Activated naive CD4-positive, alpha-beta T cell treated with anti-CD3 and anti-CD28 coated beads, Interleukin-2, amount 10 ng/mL, durations not matched to agents 7 days and 5 days (primary cell): Measurements from ENCODE around the gene SEMA3G.

Source experiments
- CTCF ChIA-PET: fragments of 350-600 bp; sonication (Branson Sonifier 250); formaldehyde crosslinking; loops from one replicate; lab custom pipeline; 2021; ENCODE audit warnings: antibody characterized with exemption; lab: Charles Lee
- DNase-seq: peaks from one replicate; pipeline ENCODE4 v3.0.0-alpha.2; 2020
- H3K27ac Mint-ChIP-seq: one replicate; pipeline ENCODE4 v1.8.0; 2021; ENCODE audit warnings: mild to moderate bottlenecking, moderate library complexity, mixed read lengths
- H3K27me3 Mint-ChIP-seq: one replicate; pipeline ENCODE4 v1.8.0; 2021; ENCODE audit warnings: mild to moderate bottlenecking, mixed read lengths
- H3K36me3 Mint-ChIP-seq: one replicate; pipeline ENCODE4 v1.8.0; 2021; ENCODE audit warnings: mixed read lengths
- H3K4me1 Mint-ChIP-seq: one replicate; pipeline ENCODE4 v1.8.0; 2021; ENCODE audit warnings: mixed read lengths
- H3K4me3 Mint-ChIP-seq: one replicate; pipeline ENCODE4 v1.8.0; 2021; ENCODE audit warnings: mild to moderate bottlenecking, moderate library complexity, mixed read lengths
- H3K9me3 Mint-ChIP-seq: one replicate; pipeline ENCODE4 v1.8.0; 2021; ENCODE audit warnings: mixed read lengths

Gene SEMA3G

GRCh38 chr3:52420388-52420787 is 24.5 kb downstream of the SEMA3G start:
- Mint-ChIP-seq H3K27me3 (no peaks in the 10 kb centered on the region), H3K9me3 (no peaks in the 10 kb centered on the region), H3K36me3 (peaks cover 17% of the 10 kb centered on the region), H3K4me1 (peaks cover 7% of the 10 kb centered on the region), H3K27ac (no peak overlapping the region), H3K4me3 (no peak overlapping the region)
- DNase-seq: no peak
- CTCF ChIA-PET: interaction anchor here (1.2 to 1.5 kb wide), 2 partner anchors 8 kb away, joined by 3 read pairs; no protein-coding TSS in a partner anchor

GRCh38 chr3:52415800-52416199 is 29.1 kb downstream of the SEMA3G start:
- Mint-ChIP-seq H3K4me3 (no peak overlapping the region), H3K9me3 (no peaks in the 10 kb centered on the region), H3K27ac (no peak overlapping the region), H3K36me3 (peaks cover 28% of the 10 kb centered on the region), H3K4me1 (peaks cover 41% of the 10 kb centered on the region), H3K27me3 (no peaks in the 10 kb centered on the region)
- CTCF ChIA-PET: interaction anchor here (1.2 to 1.4 kb wide), 2 partner anchors 12 to 32 kb away, joined by 3 to 5 read pairs; no protein-coding TSS in a partner anchor
- no peak for DNase-seq

- peaks cover 4% of the 10 kb centered on the region for H3K27me3 Mint-ChIP-seq
- no peak for DNase-seq
- H3K4me1 Mint-ChIP-seq: peaks cover 38% of the 10 kb centered on the region
- peak overlapping the region; percentile 98 for H3K27ac Mint-ChIP-seq
- peak overlapping the region; percentile 95 for H3K4me3 Mint-ChIP-seq
- CTCF ChIA-PET: no interaction called here
- H3K36me3 Mint-ChIP-seq: peaks cover 39% of the 10 kb centered on the region
- H3K9me3 Mint-ChIP-seq: no peaks in the 10 kb centered on the region
Measured at GRCh38 chr3:52408466-52408865, 36.4 kb downstream of the SEMA3G start.

GRCh38 chr3:52407779-52408178 is 37.1 kb downstream of the SEMA3G start:
- H3K4me3 Mint-ChIP-seq: peak overlapping the region; percentile 95
- H3K36me3 Mint-ChIP-seq: peaks cover 44% of the 10 kb centered on the region
- no peaks in the 10 kb centered on the region for H3K9me3 Mint-ChIP-seq
- no peak for DNase-seq
- H3K27me3 Mint-ChIP-seq: peaks cover 4% of the 10 kb centered on the region
- no peak overlapping the region for H3K27ac Mint-ChIP-seq
- H3K4me1 Mint-ChIP-seq: peaks cover 34% of the 10 kb centered on the region
- CTCF ChIA-PET: no interaction called here

GRCh38 chr3:52406791-52407510 is 38.0 kb downstream of the SEMA3G start:
- Mint-ChIP-seq H3K4me3 (no peak overlapping the region), H3K27ac (peak overlapping the region; percentile 19), H3K36me3 (peaks cover 49% of the 10 kb centered on the region), H3K27me3 (peaks cover 4% of the 10 kb centered on the region), H3K4me1 (peaks cover 25% of the 10 kb centered on the region), H3K9me3 (no peaks in the 10 kb centered on the region)
- no peak for DNase-seq
- CTCF ChIA-PET: no interaction called here

- H3K9me3 Mint-ChIP-seq: no peaks in the 10 kb centered on the region
Measured at GRCh38 chr3:52406231-52406661, 38.7 kb downstream of the SEMA3G start.

GRCh38 chr3:52405601-52406110 is 39.2 kb downstream of the SEMA3G start:
- Mint-ChIP-seq H3K4me3 (no peak overlapping the region), H3K9me3 (no peaks in the 10 kb centered on the region), H3K27me3 (peaks cover 4% of the 10 kb centered on the region), H3K4me1 (peaks cover 14% of the 10 kb centered on the region), H3K36me3 (peaks cover 51% of the 10 kb centered on the region), H3K27ac (no peak overlapping the region)
- no peak for DNase-seq
- CTCF ChIA-PET: no interaction called here

More at GRCh38 chr3:52406231-52406661, 38.7 kb downstream of the SEMA3G start:
- CTCF ChIA-PET: no interaction called here
- Mint-ChIP-seq H3K4me3 (no peak overlapping the region), H3K4me1 (peaks cover 18% of the 10 kb centered on the region), H3K27ac (peak overlapping the region; percentile 19), H3K36me3 (peaks cover 52% of the 10 kb centered on the region), H3K27me3 (peaks cover 4% of the 10 kb centered on the region)
- DNase-seq: no peak

- Mint-ChIP-seq H3K36me3 (peaks cover 51% of the 10 kb centered on the region), H3K4me3 (no peak overlapping the region), H3K27ac (no peak overlapping the region), H3K27me3 (peaks cover 4% of the 10 kb centered on the region), H3K9me3 (no peaks in the 10 kb centered on the region), H3K4me1 (peaks cover 14% of the 10 kb centered on the region)
- CTCF ChIA-PET: interaction anchor here (0.9 kb wide), 1 partner anchor 20 kb away, joined by 3 read pairs; no protein-coding TSS in a partner anchor
- no peak for DNase-seq
Measured at GRCh38 chr3:52405066-52405465, 39.8 kb downstream of the SEMA3G start.

- Mint-ChIP-seq H3K36me3 (peaks cover 51% of the 10 kb centered on the region), H3K27me3 (no peaks in the 10 kb centered on the region), H3K27ac (no peak overlapping the region), H3K9me3 (no peaks in the 10 kb centered on the region), H3K4me1 (peaks cover 14% of the 10 kb centered on the region), H3K4me3 (no peak overlapping the region)
- DNase-seq: no peak
- CTCF ChIA-PET: interaction anchor here (0.9 kb wide), 1 partner anchor 19 kb away, joined by 3 read pairs; no protein-coding TSS in a partner anchor
Measured at GRCh38 chr3:52404391-52404790, 40.5 kb downstream of the SEMA3G start.

- Mint-ChIP-seq H3K4me1 (peaks cover 11% of the 10 kb centered on the region), H3K36me3 (peaks cover 51% of the 10 kb centered on the region), H3K27ac (no peak overlapping the region), H3K27me3 (no peaks in the 10 kb centered on the region), H3K4me3 (no peak overlapping the region), H3K9me3 (no peaks in the 10 kb centered on the region)
- CTCF ChIA-PET: no interaction called here
- no peak for DNase-seq
Measured at GRCh38 chr3:52403955-52404354, 40.9 kb downstream of the SEMA3G start.

- no peak for DNase-seq
Measured at GRCh38 chr3:52403271-52403841, 41.5 kb downstream of the SEMA3G start.

GRCh38 chr3:52402706-52403270 is 42.1 kb downstream of the SEMA3G start:
- H3K4me1 Mint-ChIP-seq: peaks cover 2% of the 10 kb centered on the region
- peak overlapping the region; percentile 5 for H3K27ac Mint-ChIP-seq
- H3K4me3 Mint-ChIP-seq: no peak overlapping the region
- H3K27me3 Mint-ChIP-seq: no peaks in the 10 kb centered on the region
- H3K36me3 Mint-ChIP-seq: peaks cover 44% of the 10 kb centered on the region
- DNase-seq: no peak
- no peaks in the 10 kb centered on the region for H3K9me3 Mint-ChIP-seq
- CTCF ChIA-PET: no interaction called here

More at GRCh38 chr3:52403271-52403841, 41.5 kb downstream of the SEMA3G start:
- Mint-ChIP-seq H3K9me3 (no peaks in the 10 kb centered on the region), H3K4me3 (no peak overlapping the region), H3K4me1 (peaks cover 5% of the 10 kb centered on the region), H3K27ac (no peak overlapping the region), H3K36me3 (peaks cover 47% of the 10 kb centered on the region), H3K27me3 (no peaks in the 10 kb centered on the region)
- CTCF ChIA-PET: no interaction called here

GRCh38 chr3:52402101-52402521 is 42.8 kb downstream of the SEMA3G start:
- Mint-ChIP-seq H3K27ac (no peak overlapping the region), H3K27me3 (no peaks in the 10 kb centered on the region), H3K9me3 (no peaks in the 10 kb centered on the region), H3K4me1 (peaks cover 2% of the 10 kb centered on the region), H3K36me3 (peaks cover 38% of the 10 kb centered on the region), H3K4me3 (no peak overlapping the region)
- CTCF ChIA-PET: no interaction called here
- DNase-seq: no peak

- no peak for DNase-seq
- CTCF ChIA-PET: no interaction called here
- H3K9me3 Mint-ChIP-seq: no peaks in the 10 kb centered on the region
- no peak overlapping the region for H3K4me3 Mint-ChIP-seq
- H3K4me1 Mint-ChIP-seq: peaks cover 2% of the 10 kb centered on the region
- H3K27me3 Mint-ChIP-seq: no peaks in the 10 kb centered on the region
- peaks cover 33% of the 10 kb centered on the region for H3K36me3 Mint-ChIP-seq
- H3K27ac Mint-ChIP-seq: no peak overlapping the region
Measured at GRCh38 chr3:52401551-52401950, 43.4 kb downstream of the SEMA3G start.
